SU-DHL-6 (cell line): ENCODE results near the gene ARMC9.

Experiments
- H2AFZ ChIP-seq: fragments of 200-600 bp; sonication (generic); 2 replicates; pipeline ENCODE4 v1.6.1; 2014; ENCODE audit warnings: low read depth, mild to moderate bottlenecking, moderate library complexity, mixed read lengths, antibody characterized with exemption, low read length; ENCODE audit not compliant: severe bottlenecking
- H3F3A ChIP-seq: fragments of 200-600 bp; shearing (Covaris generic); 2 replicates; pipeline ENCODE4 v1.6.0; 2016; ENCODE audit warnings: antibody characterized with exemption, mild to moderate bottlenecking; ENCODE audit not compliant: insufficient read depth
- H3K27ac ChIP-seq: fragments of 200-600 bp; sonication (generic); 2 replicates; pipeline ENCODE4 v1.5.1; 2016; ENCODE audit warnings: low read depth, mild to moderate bottlenecking, low read length, moderate library complexity, mixed read lengths
- H3K27me3 ChIP-seq: fragments of 200-600 bp; sonication (generic), shearing (Covaris generic); 2 replicates; pipeline ENCODE4 v1.6.0; 2014; ENCODE audit warnings: mild to moderate bottlenecking, low read length
- H3K36me3 ChIP-seq: fragments of 200-600 bp; sonication (generic); 2 replicates; pipeline ENCODE4 v1.6.1; 2014; ENCODE audit warnings: mild to moderate bottlenecking, low read length, mixed read lengths
- H3K4me2 ChIP-seq: fragments of 300-600, 200-600 bp; shearing (Covaris generic), sonication (generic); 2 replicates; pipeline ENCODE4 v1.6.0; 2014; ENCODE audit warnings: low read length, low read depth, mild to moderate bottlenecking; ENCODE audit not compliant: poor library complexity, severe bottlenecking
- H3K4me3 ChIP-seq: fragments of 200-600 bp; sonication (generic); 2 replicates; pipeline ENCODE4 v1.5.1; 2014; ENCODE audit warnings: antibody characterized with exemption, low read length, mild to moderate bottlenecking, mixed read lengths; ENCODE audit not compliant: insufficient read depth, poor library complexity, severe bottlenecking
- H3K79me2 ChIP-seq: fragments of 200-600 bp; sonication (generic); 2 replicates; pipeline ENCODE4 v1.6.1; 2014; ENCODE audit warnings: mild to moderate bottlenecking, low read length, moderate library complexity; ENCODE audit not compliant: insufficient read depth
- H3K9ac ChIP-seq: fragments of 200-600 bp; sonication (generic); 2 replicates; pipeline ENCODE4 v1.7.0; 2014; ENCODE audit warnings: mild to moderate bottlenecking, low read length
- H3K9me2 ChIP-seq: fragments of 200-600 bp; sonication (generic); replicated peaks from 2 replicates; pipeline ENCODE4 v1.6.1; 2014; ENCODE audit warnings: low read length; ENCODE audit not compliant: insufficient read depth
- H3K9me3 ChIP-seq: fragments of 200-600 bp; sonication (generic); 2 replicates; pipeline ENCODE4 v1.6.1; 2014; ENCODE audit warnings: low read length, mixed read lengths; ENCODE audit not compliant: insufficient read depth
- H4K20me1 ChIP-seq: fragments of 200-600 bp; sonication (generic); 2 replicates; pipeline ENCODE4 v1.6.1; 2014; ENCODE audit warnings: low read depth, mild to moderate bottlenecking, antibody characterized with exemption, low read length, moderate library complexity, mixed read lengths
- CTCF ChIP-seq: fragments of 200-600 bp; sonication (generic); IDR thresholded peaks from one replicate; pipeline ENCODE4 v1.5.1; 2017; ENCODE audit warnings: antibody characterized with exemption, mild to moderate bottlenecking, low read length, moderate library complexity; ENCODE audit not compliant: insufficient read depth, poor library complexity, severe bottlenecking
- EZH2phosphoT487 ChIP-seq: fragments of 200-600 bp; sonication (generic), shearing (Covaris generic); conservative IDR thresholded peaks from 2 replicates; pipeline ENCODE4 v1.6.1; 2018; ENCODE audit warnings: mild to moderate bottlenecking, antibody characterized with exemption, low read length, moderate library complexity, mixed read lengths

ARMC9 gene

GRCh38 chr2:231270221-231271114 lies 72.0 kb downstream of the ARMC9 start:
- no peak for TF ChIP-seq CTCF
- no peak for TF ChIP-seq EZH2phosphoT487
- Histone ChIP-seq H3F3A (no peaks in the 10 kb centered on the region), H3K36me3 (no peaks in the 10 kb centered on the region), H4K20me1 (no peaks in the 10 kb centered on the region), H3K9me2 (no peaks in the 10 kb centered on the region), H3K9me3 (no peaks in the 10 kb centered on the region), H3K9ac (no peak overlapping the region), H3K4me3 (no peak overlapping the region), H3K27ac (no peak overlapping the region), H2AFZ (no peak overlapping the region), H3K4me2 (no peak overlapping the region), H3K79me2 (no peaks in the 10 kb centered on the region), H3K27me3 (no peaks in the 10 kb centered on the region)

GRCh38 chr2:231272991-231273390 lies 74.6 kb downstream of the ARMC9 start:
- H3K9me2 ChIP-seq = no peaks in the 10 kb centered on the region
- no peak overlapping the region for H2AFZ ChIP-seq

GRCh38 chr2:231276987-231277386 lies 78.6 kb downstream of the ARMC9 start:
- no peaks in the 10 kb centered on the region for H3K27me3 ChIP-seq
- TF ChIP-seq EZH2phosphoT487 (no peak), CTCF (no peak)
- no peaks in the 10 kb centered on the region for H3K79me2 ChIP-seq
- H4K20me1 ChIP-seq = no peaks in the 10 kb centered on the region
- H3K9me2 ChIP-seq = no peaks in the 10 kb centered on the region
- no peak overlapping the region for H3K27ac ChIP-seq
- no peak overlapping the region for H3K4me3 ChIP-seq
- H3K4me2 ChIP-seq = no peak overlapping the region
- H3K36me3 ChIP-seq = no peaks in the 10 kb centered on the region
- no peak overlapping the region for H2AFZ ChIP-seq
- no peak overlapping the region for H3K9ac ChIP-seq
- H3K9me3 ChIP-seq = no peaks in the 10 kb centered on the region
- no peaks in the 10 kb centered on the region for H3F3A ChIP-seq

More at GRCh38 chr2:231272991-231273390, 74.6 kb downstream of the ARMC9 start:
- Histone ChIP-seq H3K27me3 (no peaks in the 10 kb centered on the region), H3K9me3 (no peaks in the 10 kb centered on the region), H3K9ac (no peak overlapping the region), H3K36me3 (no peaks in the 10 kb centered on the region), H3K27ac (no peak overlapping the region), H3K4me2 (no peak overlapping the region), H3F3A (no peaks in the 10 kb centered on the region), H3K79me2 (no peaks in the 10 kb centered on the region), H3K4me3 (no peak overlapping the region), H4K20me1 (no peaks in the 10 kb centered on the region)
- TF ChIP-seq CTCF (no peak), EZH2phosphoT487 (no peak)
